ENCODE data around the gene CCDC88C.
A peak's percentile ranks its signal among the peaks of the same experiment; 100 is the strongest.
"Not testable (repeated sequence)": the region's sequence is repeated elsewhere in the genome, so short reads cannot be mapped to it uniquely, and the experiment has no call there.

CCDC88C gene

GRCh38 chr14:91242635-91243034 lies 175.0 kb downstream of the CCDC88C start:
- no peak for DNase-seq

- DNase-seq, result no peak
Observed at GRCh38 chr14:91241863-91242262, 175.8 kb downstream of the CCDC88C start.

GRCh38 chr14:91238661-91239060 lies 179.0 kb downstream of the CCDC88C start:
- no peak for DNase-seq

- DNase-seq, result no peak
Observed at GRCh38 chr14:91238085-91238484, 179.5 kb downstream of the CCDC88C start.

- DNase-seq, result no peak
Observed at GRCh38 chr14:91237219-91237618, 180.4 kb downstream of the CCDC88C start.

- DNase-seq, result no peak
Observed at GRCh38 chr14:91235841-91236240, 181.8 kb downstream of the CCDC88C start.

GRCh38 chr14:91234791-91235114 lies 182.9 kb downstream of the CCDC88C start:
- no peak for DNase-seq

- DNase-seq, result no peak
Observed at GRCh38 chr14:91233936-91234790, 183.5 kb downstream of the CCDC88C start.

- no peak for DNase-seq
Observed at GRCh38 chr14:91232603-91233002, 185.0 kb downstream of the CCDC88C start.

- no peak for DNase-seq
Observed at GRCh38 chr14:91232052-91232451, 185.6 kb downstream of the CCDC88C start.

- DNase-seq, result no peak
Observed at GRCh38 chr14:91231446-91231845, 186.2 kb downstream of the CCDC88C start.

GRCh38 chr14:91230397-91231035 lies 187.1 kb downstream of the CCDC88C start:
- no peak for DNase-seq

GRCh38 chr14:91229743-91230200 lies 187.8 kb downstream of the CCDC88C start:
- peak; percentile 66 for DNase-seq

- no peak for DNase-seq
Observed at GRCh38 chr14:91229005-91229382, 188.6 kb downstream of the CCDC88C start.

- DNase-seq, result peak; percentile 89
Observed at GRCh38 chr14:91228112-91229004, 189.3 kb downstream of the CCDC88C start.

GRCh38 chr14:91227183-91227628 lies 190.4 kb downstream of the CCDC88C start:
- DNase-seq, result peak; percentile 24

- DNase-seq, result not testable (repeated sequence)
Observed at GRCh38 chr14:91226360-91226759, 191.3 kb downstream of the CCDC88C start.

GRCh38 chr14:91225025-91225424 lies 192.6 kb downstream of the CCDC88C start:
- DNase-seq, result no peak

GRCh38 chr14:91223028-91223783 lies 194.4 kb downstream of the CCDC88C start:
- peak; percentile 32 for DNase-seq
